Activated T-cell treated with anti-CD3 and anti-CD28 coated beads, Interleukin-2, amount 50 U/mL, for 48 hours (primary cell): ENCODE measurements around the gene ATP2C2.
"Not testable (repeated sequence)": the region's sequence is repeated elsewhere in the genome, so short reads cannot be mapped to it uniquely, and the experiment has no call there.

Experiments
- DNase-seq, 2 experiments: peaks; one replicate each; pipeline ENCODE4 v3.0.0-alpha.2; 2020

Gene ATP2C2

DNA sequence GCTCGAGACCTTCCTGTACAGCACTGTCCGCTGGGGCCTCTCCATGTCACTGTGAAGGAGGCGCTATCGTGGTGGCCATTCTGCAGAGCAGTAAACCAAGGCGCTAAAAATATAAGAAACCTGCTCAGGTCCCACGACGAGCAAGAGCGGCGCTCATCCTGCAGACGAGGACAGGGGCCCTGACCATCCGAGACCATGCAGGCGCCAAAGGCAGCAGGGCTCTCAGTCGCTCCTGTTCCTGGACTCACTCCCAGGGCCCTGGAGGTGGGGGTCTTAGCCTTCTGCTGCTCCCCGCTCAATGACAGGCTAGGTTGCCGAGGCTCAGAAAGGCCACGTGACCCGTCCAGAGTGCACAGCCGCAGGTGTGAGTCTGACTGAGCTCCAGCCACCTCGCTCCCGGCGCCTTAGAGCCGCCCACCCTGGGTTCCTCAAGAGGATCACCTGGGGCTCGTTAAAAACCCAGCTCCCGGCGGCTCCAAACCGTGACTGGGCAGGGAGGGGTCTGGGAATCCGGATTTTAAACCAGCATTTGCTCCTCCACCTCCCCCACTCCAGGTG is 509 bp upstream of the ATP2C2 start:
- no peak for DNase-seq

DNA sequence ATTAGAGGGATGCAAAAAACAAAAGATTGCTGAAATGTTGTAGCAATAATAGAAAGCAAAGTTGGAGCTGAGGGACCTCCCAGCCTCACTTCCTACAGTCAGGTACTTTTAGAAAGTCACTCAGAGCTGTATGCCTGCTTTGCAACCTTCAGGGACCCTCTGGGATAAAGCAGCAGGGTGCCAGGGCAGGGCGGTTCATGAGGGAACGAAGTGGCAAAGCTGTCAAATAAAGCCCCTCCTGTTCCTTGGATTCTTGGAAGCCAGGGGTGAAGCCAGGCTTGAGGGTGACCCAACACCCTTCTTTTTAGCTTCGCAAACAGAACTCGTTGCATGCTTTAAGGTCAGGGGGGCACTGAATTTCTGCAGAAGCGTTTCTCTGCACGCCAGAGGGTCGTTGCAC is 767 bp downstream of the ATP2C2 start:
- no peak for DNase-seq

DNA sequence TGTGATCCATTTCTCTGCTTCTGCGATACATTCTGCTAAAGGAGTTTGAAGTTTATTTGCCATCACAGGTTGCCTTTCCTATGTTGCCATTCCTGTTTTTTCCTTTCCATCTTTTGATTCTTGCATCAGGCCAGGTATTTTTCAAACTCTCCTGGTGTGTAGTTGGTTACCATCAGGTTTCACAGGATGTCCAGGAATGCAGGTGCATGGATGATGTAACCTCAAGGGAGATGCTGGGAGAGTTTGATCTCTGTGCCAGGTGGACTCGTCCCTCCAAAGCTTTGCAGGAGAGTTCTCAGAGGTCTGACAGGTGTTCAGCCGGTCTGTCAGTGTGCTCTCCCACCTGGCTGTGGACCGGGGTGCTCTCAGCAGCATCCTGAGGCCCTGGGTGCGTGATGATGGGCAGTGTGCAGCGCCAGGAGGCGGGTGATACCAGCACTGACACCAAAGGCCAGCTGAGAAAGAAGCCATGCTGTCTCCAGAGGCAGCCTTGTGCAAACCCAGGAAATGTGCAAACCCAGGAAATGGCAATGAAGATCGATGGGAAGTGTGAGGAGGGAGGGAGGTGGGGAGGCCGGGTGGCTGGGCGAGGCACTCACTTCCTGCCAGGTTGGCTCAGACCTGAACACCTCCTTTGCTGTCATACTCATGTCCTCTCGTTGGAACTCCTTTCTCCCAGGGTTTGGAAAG is 1.7 kb downstream of the ATP2C2 start:
- no peak for DNase-seq

DNA sequence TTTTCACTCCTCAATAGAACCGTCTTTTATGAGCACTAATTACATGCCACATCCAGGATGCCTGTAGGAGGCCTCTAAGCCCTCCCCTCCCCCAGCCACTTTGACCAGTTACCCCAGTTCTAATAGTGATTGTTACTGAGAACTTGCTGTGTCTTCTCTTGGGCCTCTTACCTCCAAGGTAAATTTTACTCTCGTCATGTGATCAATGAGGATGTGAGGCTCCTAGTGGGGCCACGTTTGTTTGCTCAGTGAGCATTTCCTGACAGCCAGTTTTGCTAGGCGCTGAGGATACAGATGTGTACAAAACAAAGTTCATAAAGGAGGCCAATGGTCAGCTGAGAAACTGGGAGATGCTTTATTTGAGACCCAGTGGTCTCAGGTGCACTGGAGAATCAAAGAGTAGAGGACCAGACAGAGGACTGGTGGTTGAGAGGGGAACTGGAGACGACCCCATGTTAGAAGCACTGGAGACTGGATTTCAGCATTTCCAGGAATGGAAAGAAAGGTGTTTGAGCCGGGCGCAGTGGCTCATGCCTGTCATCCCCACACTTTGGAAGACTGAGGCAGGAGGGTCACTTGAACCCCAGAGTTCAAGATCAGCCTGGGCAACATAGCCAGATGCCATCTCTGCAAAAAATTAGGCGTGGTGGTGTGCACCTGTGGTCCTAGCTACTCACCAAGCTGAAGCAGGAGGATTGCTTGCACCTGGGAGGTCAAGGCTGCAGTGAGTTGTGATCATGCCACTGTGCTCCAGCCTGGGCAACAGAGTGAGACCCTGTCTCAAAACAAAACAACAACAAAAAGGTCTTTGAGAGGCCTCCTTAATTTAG is 2.6 kb downstream of the ATP2C2 start:
- DNase-seq, result no peak

DNA sequence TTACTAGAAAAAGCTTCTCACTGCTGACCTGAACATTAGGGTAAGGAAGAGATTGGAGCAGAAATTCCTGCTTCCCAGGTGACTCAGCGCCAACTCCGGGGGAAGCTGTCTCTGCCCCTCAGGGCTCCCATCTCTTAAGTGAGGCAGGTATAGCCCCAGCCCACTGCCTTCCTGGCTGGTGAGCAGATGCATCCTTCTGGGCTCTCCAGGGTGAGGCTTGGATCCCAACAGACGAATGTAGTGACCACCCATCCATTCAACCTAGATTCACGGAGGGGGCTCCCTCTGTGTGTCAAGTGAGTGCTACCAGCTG is 3.2 kb downstream of the ATP2C2 start:
- no peak for DNase-seq

DNA sequence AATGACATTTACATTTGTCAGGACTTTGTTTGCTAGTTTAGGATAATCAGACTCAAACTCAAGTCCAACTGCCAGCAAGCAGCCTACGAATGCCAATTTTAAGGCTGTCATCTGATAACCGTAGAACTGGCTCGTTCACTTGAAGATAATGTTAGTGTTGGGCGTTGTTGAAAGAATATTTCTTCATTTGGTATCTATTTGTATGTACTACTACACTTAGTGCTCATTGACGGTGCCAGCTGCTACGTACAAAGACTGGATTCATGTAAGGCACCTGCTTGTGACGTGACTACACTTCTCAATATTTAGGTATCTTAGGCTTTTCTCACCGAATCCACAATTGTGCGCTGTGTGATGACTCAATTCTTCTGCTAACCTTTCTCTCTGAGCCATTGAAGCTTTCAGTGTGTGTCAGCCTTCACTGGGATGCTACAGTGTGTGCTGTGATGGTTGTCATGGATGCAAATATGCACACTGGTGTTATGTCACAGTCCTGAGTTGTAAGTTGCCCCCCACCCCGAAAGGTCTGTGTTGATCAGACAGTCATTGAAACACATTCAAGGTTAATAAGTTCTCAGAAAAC is 5.7 kb downstream of the ATP2C2 start:
- no peak for DNase-seq

DNA sequence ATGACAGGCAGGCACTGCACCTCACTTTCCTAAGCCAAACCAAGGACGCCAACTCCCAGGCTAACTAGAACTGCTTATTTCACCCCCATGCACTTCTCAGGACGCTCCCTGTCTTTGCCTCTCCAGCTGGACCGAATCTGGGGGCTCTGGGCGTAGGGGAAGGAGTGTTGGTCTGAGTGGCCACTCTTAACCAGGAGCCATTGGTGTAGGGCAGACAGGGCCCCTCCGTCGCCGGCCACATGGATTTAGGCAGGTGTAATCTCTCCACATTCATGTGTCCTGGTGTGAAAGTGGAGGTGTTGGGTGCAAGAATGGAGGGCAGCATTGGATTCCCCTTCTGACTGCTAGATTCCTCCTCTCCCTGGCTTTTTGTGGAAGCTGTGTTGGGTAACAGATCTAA is 9.8 kb downstream of the ATP2C2 start:
- DNase-seq, result no peak

DNA sequence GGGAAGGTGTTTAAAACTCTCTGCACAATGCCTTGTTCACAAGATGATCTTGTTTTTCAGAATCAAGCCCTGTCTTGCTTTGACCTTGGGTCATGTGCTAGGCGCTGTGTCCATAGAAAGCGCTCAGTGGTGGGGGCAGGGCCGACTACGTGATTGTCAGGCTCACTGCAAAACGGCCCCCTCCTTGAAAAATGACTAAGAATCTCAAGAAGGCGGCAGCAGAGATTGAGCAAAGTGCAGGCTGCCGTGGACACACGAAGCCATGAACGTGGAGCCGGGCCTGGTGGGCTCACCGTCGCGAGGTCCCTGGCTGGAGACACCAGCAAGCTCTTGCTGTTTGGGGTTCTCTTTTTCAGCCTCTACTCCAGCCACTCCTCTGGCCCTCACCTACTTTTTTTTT is 10.2 kb downstream of the ATP2C2 start:
- no peak for DNase-seq

DNA sequence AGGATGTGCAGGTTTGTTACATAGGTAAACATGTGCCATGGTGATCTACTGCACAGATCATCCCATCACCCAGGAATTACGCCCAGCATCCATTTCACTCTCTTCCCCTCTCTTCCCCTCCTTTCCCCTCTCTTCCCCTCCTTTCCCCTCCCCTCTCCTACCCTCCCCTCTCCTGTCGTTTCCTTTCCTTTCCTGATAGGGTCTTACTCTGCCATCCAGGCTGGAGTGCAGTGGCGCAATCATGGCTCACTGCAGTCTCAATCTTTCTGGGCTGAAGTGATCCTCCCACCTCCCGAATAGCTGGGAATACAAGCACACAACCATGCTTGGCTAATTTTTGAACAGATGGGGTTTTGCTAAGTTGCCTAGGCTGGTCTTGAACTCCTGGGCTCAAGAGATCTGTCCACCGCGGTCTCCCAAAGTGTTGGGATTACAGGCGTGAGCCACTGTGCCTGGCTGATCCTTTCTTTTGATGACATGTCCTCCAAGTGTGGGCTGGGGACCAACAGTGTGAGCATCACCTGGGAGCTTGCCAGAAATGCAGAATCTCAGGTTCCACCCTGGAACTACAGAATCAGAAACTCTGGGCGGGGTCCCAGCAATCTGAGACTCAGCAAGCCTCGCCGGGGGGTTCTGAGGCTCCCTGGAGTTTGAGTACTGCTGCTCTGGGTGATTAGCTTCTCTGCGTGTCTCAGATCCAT is 10.8 kb downstream of the ATP2C2 start:
- DNase-seq, result no peak

DNA sequence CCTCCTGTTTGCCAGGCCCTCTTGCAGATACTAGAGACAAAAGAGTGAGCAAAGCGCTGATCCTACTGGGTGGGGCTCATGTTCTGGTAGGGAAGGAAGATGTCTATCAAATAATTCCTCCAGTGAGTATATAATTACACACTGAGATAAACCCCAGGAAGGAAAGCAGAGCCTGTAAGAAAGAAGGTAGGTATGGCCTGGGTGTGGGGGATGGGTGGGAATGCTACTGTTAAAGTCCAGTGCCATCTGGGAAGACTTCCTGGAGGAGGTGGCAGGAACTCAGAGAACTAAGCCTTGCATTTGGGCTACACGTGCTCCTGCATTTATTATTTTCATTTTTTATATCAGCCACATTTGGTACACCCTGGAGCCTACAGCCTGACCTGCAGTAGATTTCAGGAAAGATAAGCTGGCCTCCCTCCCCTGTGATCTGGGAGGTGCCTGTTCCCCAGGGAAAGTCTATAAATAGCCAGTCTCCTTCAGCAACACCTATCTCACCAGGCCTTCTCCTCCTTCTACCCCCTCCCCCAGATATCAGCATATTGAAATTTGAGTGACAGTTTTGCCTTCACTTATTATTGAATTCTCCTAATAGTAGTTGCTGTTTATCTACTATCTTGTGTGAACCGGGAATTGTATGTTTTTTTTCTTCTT is 11.5 kb downstream of the ATP2C2 start:
- no peak for DNase-seq

DNA sequence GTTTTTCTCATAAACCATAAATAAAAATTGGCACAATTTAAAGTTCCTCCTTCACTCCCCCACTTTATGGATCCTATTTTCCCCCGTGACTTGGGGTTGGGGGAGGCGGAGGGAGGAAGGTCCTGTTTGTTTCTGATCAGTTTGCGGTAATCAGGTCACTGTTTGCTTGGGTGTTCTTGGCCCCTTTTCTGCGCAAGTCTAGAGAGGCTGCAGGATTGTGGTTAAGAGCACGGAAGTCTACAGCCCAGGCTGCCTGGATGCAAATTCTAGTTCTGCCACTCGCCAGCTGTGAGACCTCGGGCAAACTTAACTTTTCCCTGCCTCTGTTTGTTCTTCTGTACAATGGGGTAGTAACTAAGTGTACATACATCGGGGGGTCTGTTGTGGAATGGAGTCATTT is 12.1 kb downstream of the ATP2C2 start:
- DNase-seq, result no peak

DNA sequence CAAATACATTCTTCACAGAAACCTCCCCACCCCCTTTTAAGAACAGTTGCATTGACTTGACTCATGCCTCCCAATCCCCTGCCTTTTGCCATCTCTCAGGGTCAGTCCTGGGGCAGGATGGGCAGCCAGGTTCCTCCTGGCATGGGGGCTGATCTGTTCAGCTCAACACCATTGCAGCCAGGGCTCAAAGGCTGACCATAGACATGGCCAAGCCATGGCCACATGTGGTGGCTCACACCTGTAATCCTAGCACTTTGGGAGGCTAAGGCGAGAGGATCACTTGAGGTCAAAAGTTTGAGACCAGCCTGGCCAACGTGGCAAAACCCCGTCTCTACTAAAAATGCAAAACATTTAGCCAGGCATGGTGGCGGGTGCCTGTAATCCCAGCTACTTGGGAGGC is 14.1 kb downstream of the ATP2C2 start:
- DNase-seq, result no peak

DNA sequence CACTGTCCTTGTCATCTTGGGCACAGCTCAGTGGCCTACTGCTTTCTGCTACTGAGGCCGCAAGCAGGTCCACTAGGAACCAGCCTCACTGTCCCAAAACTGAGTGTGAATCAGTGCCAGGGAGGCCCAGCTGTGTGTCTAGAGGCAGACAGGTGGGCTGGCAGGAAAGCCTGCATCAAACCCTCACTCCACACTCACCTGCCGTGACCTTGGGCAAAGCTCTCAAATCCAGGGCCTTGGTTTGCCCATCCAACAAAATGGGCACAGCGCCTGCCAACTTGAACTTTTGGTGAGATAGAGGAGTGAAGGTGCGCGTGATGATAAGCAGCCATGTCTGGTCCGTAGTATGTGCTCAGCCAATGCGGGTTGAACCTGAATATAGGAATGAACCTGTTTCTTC is 14.8 kb downstream of the ATP2C2 start:
- no peak for DNase-seq

DNA sequence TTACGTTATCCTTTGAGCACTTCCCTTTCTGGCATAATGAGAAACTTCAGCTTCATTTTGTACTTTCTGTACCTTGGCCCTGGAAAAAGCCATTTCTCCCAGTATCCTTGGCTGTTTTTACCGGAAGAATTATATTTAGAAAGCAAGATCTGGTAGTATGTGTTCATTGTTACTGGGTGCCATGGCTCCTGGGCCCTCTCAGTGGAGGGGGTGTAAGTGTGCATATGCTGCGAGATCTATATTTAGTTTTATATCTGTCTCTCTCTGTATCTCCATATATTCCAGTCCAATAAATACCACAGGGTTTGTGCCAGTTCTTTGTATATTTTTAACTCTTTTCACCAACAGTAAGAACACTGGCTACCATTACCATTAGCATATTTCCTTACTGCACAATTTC is 17.7 kb downstream of the ATP2C2 start:
- no peak for DNase-seq

DNA sequence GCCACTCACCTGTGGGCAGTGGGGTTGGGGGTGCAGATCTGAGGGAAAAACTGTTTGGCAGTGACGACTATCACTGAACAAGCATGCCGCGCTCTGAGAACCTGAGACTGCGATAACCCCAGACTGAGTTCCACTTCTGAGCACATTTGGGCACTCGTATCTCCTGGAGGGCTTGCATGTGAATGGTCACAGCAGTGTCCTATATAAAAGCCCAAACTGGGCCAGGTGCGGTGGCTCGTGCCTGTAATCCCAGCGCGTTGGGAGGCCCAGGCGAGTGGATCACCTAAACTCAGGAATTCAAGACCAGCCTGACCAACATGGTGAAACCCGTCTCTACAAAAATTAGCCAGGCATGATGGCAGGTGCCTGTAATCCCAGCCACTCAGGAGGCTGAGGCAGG is 18.7 kb downstream of the ATP2C2 start:
- DNase-seq, result no peak

DNA sequence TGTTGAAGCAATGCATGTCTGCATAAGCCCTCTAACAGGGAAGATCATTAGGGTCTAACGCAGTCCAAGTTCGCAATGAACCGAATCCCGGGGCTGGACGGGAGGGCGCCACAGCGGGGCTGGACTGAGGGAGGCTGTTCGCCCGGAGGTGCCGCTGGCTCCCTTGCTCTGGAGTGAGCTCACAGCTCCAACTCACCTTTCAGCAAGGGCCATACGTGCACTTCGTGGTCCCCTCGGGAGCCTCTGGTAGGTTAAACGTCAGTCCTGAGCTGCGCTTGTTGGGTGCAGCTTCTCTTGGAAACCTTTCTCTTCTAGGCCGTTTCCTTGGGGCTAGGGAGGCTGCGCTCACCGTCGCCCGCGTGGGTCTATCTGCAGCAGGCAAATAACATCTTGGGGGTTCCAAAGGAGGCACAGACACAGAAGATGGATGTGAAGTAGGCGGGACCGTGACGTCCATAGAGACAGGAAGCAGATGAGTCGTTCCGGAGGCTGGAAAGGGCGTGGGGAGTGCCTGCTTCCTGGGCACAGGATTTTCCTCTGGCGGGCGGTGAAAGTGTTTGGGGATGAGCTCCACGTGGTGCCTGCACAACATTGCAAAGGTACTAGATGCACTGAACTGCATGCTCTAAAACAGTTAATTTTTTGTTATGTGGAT is 21.9 kb downstream of the ATP2C2 start:
- DNase-seq, result no peak

DNA sequence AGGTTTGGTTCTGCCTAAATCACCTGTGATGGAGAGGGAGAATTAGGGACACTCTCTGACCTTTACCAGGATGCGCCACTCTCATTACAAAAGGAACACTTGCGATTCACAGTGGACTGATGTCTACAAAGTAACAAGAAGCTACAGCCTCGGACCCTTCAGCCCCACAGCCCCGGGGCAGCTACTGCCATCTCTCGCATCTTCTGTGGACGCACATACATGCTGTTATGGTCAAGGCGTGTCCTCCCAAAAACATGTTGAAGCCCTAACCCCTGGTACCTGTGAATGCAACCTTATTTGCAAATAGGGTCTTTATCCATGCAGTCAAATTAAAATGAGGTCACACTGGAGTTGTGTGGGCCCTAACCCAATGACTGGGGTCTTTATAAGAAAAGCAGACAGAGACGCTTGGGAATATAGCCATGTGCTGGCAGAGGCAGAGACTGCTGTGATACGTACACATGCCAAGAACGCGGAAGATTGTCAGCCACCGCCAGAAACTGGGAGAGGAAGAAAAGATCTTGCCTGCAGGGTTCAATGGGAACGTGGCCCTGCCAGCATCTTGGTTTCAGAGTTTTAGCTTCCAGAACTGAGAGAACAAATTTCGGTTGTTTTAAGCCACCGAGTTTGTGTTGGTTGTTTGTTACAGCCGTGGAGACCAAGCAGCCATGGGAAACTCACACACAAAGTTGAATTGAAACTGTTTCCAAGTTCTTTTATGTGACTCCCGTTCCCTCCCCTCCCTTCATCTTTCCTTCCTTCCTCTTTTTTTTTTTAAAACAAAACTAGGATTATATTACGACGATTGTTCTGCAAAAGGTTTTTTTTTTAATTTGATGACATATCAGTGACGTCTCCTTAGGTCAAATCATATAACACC is 23.1 kb downstream of the ATP2C2 start:
- DNase-seq, result no peak

DNA sequence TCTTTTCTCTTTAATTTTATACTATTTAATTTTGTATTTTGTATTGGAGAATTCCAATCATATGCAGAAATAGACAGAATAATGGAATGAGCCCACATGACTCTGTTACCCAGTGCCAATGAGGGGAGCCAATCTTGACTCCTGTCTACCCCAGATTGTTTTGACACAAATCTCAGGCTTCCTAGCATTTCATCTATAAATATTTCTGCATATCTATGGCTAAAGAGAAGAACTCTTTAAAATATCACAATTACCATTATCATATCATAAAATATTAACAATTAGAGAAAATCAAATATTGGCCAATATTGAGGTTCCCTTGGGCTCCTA is 23.7 kb downstream of the ATP2C2 start:
- DNase-seq, result no peak

DNA sequence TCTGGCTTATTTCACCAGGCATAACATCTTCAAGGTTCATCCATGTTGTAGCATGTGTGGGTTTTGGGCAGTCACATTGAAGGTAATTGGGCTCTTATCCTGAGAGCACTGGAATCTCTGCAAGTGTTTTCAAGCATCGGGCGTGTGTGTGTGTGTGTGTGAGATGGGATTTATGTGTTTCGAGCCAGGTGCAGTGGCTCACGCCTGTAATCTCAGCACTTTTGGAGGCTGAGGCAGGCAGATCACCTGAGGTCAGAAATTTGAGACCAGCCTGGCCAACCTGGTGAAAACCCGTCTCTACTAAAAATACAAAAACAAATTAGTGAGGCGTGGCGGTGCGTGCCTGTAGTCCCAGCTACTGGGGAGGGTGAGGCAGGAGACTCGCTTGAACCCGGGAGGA is 27.7 kb downstream of the ATP2C2 start:
- not testable (repeated sequence) for DNase-seq

DNA sequence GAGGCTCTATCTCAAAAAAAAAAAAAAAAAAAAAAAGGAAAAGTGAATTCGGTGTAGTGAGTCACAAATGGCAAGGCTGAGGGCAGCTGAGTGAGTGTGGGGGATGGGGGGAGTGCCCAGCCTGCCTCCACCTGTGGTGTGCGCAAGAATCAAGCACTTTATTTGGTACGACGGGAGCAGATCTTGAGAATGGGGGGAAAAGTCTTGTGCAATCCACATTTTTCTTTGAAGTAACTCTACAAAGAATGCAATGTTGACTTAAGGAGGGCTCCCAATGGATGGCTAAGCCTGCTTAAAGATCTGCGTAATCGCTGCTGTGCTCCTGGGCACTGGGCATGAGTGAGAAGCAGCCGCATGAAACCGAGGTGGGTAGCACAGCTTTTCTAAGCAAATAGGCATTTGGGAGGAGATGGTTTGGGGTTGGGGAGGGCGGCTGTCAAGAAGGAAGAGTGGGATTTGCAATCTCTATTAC is 28.2 kb downstream of the ATP2C2 start:
- no peak for DNase-seq

DNA sequence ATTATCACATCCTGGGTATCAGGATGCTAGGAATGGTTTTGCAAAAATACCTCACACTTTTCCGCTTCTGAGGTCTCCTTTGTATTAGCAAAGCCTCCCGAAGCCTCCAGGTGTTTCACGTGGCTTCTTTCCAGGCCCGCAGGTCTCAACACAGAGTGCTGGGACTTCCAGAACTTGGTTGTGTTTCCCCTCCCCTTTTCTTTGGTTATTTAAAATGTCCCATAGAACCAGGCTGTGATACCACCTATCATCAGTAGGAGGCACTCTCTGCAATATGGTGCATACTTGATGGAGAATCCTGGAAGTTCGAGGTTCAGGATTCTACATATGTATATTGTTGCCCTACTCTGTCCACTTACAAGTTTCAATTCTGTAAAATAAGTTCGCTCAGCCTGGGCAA is 28.8 kb downstream of the ATP2C2 start:
- DNase-seq, result no peak
